ENCODE measurements around the gene INKA1. TPM values are rescaled to one million over a fixed set of nuclear protein-coding genes. Genes with fewer than 3 reads are reported as not detected.
"Not testable (repeated sequence)": the region's sequence is repeated elsewhere in the genome, so short reads cannot be mapped to it uniquely, and the experiment has no call there.

INKA1 gene
- total and polyA plus RNA-seq, 2 experiments from 2014 or later, result 4.3 to 4.4 TPM

DNA sequence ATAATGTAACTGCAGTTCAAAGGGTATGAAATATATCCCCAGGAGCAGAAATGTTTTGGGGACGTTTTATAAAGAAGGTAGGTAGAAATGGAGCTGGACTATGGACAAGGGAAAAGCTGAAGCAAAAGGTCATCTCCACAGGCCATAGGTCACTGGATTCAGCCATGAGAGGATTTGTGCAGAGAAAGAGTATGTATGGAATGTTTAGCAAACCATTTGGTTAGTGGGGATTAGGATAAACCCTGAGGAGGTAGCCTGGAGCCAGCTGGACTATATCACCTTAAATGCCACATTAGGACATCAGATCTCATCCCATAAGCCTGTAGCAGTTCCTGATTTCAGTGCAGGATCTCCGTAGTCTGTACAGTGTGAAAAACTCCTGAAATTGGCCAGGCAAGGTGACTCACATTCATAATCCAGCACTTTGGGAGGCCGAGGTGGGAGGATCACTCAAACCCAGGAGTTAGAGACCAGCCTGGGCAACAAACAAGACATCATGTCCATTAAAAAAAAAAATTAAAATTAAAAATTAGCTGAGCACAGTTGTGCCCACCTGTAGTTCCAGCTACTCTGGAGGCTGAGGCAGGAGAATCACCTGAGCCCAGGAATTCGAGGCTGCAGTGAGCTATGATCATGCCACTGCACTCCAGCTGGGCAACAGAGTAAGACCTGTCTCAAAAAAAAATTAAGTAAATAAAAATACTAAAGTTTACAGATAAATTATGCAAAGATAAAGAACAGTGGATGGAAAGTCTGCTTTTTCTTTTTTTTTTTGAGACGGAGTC is 21.5 kb upstream of the INKA1 start:
- peaks cover 4% of the 10 kb centered on the region for H3K36me3 ChIP-seq
- H3K4me3 ChIP-seq, result no peak overlapping the region
- H3K27me3 ChIP-seq, result no peaks in the 10 kb centered on the region
- TF ChIP-seq, protein P1, sequence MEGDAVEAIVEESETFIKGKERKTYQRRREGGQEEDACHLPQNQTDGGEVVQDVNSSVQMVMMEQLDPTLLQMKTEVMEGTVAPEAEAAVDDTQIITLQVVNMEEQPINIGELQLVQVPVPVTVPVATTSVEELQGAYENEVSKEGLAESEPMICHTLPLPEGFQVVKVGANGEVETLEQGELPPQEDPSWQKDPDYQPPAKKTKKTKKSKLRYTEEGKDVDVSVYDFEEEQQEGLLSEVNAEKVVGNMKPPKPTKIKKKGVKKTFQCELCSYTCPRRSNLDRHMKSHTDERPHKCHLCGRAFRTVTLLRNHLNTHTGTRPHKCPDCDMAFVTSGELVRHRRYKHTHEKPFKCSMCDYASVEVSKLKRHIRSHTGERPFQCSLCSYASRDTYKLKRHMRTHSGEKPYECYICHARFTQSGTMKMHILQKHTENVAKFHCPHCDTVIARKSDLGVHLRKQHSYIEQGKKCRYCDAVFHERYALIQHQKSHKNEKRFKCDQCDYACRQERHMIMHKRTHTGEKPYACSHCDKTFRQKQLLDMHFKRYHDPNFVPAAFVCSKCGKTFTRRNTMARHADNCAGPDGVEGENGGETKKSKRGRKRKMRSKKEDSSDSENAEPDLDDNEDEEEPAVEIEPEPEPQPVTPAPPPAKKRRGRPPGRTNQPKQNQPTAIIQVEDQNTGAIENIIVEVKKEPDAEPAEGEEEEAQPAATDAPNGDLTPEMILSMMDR (IDR thresholded peaks at IDR 0.05; ENCODE audit: low read depth, low read length), result no peak
- H3K27ac ChIP-seq, result peak overlapping the region; percentile 76
- H3K4me1 ChIP-seq (ENCODE audit: low read depth), result peaks cover 8% of the 10 kb centered on the region
- H3K9me3 ChIP-seq (ENCODE audit: low read depth), result no peaks in the 10 kb centered on the region
- no peak for DNase-seq (ENCODE audit: low read depth in 1 of 2, low spot score in 1 of 2)

DNA sequence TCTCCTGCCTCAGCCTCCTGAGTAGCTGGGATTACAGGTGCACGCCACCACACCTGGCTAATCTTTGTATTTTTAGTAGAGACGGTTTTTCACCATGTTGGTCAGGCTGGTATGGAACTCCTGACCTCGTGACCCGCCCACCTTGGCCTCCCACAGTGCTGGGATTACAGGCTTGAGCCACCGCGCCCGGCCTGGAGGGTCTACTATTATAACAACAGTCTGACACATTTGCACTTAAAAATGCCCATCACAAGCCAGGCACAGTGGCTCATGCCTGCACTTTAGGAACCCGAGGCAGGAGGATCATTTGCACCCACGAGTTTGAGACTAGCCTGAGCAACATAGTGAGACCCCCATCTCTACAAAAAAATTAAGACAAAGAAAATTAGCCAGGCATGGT is 20.8 kb upstream of the INKA1 start:
- not testable (repeated sequence) for H3K27me3 ChIP-seq; H3K4me3 ChIP-seq; DNase-seq (ENCODE audit: low read depth in 1 of 2, low spot score in 1 of 2); H3K27ac ChIP-seq; H3K36me3 ChIP-seq; H3K9me3 ChIP-seq (ENCODE audit: low read depth)
- H3K4me1 ChIP-seq (ENCODE audit: low read depth), result peaks cover 13% of the 10 kb centered on the region

DNA sequence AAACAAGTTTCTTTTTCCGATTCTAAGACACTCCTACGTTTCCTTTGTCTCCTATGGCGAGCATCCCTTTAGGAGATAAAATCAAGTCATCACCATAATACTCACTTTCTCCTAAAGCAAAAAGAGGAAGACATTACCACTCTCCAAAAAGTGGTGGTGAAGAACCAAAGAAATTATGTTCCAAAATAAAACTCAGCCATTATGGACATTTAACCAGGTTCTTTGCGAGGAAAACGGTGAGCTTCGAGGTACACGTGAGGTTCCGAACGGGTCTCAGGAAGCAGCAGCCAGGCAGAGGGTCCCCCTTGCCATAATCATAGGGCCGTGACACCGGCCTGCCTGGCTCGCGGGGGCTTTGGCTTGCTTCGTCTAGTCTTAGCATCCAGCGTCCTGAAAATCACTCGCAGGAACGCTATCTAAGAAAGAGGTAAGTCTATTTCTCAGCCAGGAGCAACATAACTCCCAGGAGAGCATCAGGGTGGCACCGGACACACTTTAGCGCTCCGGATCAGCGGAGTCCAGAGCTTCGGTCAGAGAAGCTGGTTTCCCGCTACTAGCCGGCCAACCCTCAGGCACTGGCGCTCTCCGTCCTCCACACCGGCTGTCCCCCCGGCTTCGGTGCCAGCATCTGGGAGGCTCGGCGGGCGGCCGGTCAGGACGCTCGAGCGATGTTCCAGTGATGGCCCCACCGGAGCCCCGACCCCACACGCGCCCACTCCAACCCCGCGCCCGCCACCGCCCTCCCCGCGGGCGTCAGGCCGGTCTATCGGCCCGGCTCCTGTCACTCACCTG is 17.3 kb upstream of the INKA1 start:
- peak overlapping the region; percentile 54 for H3K4me3 ChIP-seq
- peak; percentile 40 to 59 for DNase-seq (ENCODE audit: low read depth in 1 of 2, low spot score in 1 of 2)

DNA sequence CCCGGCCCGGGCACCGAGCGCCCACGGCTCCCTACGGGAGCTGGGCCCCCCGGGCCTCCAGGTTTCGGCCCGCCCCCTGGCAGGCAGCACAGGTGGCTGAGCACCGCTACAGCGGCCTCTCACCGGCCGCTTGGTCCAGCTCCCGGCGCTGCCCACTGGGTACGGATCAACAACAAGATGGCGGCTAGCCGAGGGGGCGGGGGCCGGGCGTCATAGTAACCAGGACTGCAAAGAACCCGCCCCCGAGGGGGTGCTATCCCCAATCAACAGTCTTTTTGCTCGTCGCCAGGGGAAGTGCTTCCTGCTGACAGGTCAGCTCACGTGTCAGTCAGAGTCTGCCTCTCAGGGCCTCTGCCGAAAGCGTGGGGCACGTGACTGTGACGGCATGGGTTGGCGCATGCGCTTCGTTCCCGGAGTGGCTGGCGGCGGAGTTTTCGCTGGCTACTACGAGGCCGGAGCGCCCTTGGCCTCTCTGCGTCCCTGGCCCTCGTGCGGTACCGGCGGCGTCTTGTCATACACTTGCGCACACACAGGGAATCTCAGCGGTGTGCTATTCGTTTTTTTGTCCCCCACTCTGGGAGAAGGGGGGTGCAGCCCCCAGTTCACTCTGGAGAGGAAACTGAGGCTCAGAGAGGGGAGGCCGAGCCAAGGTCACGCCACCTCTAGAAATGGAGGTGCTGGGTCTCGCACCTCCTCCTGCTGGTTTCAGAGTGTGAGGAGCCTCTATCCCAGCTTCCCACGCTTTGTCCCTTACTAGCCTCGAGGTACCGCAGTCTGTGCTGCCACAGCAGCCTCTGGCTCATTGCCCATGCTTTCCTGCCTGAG is 16.5 kb upstream of the INKA1 start, which contains the start of gene IP6K1:
TSS of gene IP6K1 (minus strand) at position 186 of the 825 bp plus-strand sequence. CDS start 38,502 bp downstream, outside the sequence.
- H3K36me3 ChIP-seq, result no peaks in the 10 kb centered on the region
- H3K4me3 ChIP-seq, result peak within 1 kb of the TSS; percentile 54
- TF ChIP-seq, protein P1 (IDR thresholded peaks at IDR 0.05; ENCODE audit: low read depth, low read length), result no peak
- H3K4me1 ChIP-seq (ENCODE audit: low read depth), result peaks cover 13% of the 10 kb centered on the region
- no peaks in the 10 kb centered on the region for H3K9me3 ChIP-seq (ENCODE audit: low read depth)
- H3K27ac ChIP-seq, result peak within 1 kb of the TSS; percentile 91
- H3K27me3 ChIP-seq, result no peaks in the 10 kb centered on the region
- peak; percentile 100 for DNase-seq (ENCODE audit: low read depth in 1 of 2, low spot score in 1 of 2)

More for the DNA sequence above, 17.3 kb upstream of the INKA1 start:
- H3K4me1 ChIP-seq (ENCODE audit: low read depth), result peaks cover 13% of the 10 kb centered on the region
- TF ChIP-seq, protein P1 (IDR thresholded peaks at IDR 0.05; ENCODE audit: low read depth, low read length), result no peak
- H3K9me3 ChIP-seq (ENCODE audit: low read depth), result no peaks in the 10 kb centered on the region
- peak overlapping the region; percentile 91 for H3K27ac ChIP-seq
- no peaks in the 10 kb centered on the region for H3K27me3 ChIP-seq
- no peaks in the 10 kb centered on the region for H3K36me3 ChIP-seq

DNA sequence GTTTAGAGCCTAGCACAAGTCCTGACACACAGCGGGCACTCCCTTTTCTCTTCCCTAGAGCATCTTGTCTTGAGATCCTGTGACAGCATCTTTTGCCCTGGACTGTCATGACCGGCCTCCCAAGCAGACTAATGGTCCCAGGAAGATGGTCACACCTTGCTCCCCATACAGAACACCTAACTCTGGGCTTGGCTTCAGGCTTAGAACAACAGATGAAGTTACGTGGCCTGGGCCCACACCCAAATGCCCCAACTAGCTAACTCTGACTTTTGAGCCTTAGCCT is 15.9 kb upstream of the INKA1 start:
- Histone ChIP-seq H3K27ac (peak overlapping the region; percentile 91), H3K36me3 (no peaks in the 10 kb centered on the region), H3K4me1 (ENCODE audit: low read depth) (peaks cover 13% of the 10 kb centered on the region), H3K4me3 (no peak overlapping the region), H3K27me3 (no peaks in the 10 kb centered on the region), H3K9me3 (ENCODE audit: low read depth) (no peaks in the 10 kb centered on the region)
- no peak for DNase-seq (ENCODE audit: low read depth in 1 of 2, low spot score in 1 of 2)
- TF ChIP-seq, protein P1 (IDR thresholded peaks at IDR 0.05; ENCODE audit: low read depth, low read length), result no peak
